PC-9 (cell line): ENCODE measurements around the gene FGF9. TPM values are rescaled to one million over a fixed set of nuclear protein-coding genes. Genes with fewer than 3 reads are reported as not detected.

Source experiments
- BruUV-seq: library from RNA; stranded (reverse); fragments of 400-500 nt; replicated peaks from 2 replicates; lab custom pipeline; 2021; lab: Mats Ljungman, UMichigan
- CTCF ChIA-PET: fragments of 300-600 bp; sonication (Branson Sonifier 250); formaldehyde crosslinking; loops from one replicate; lab custom pipeline; 2022; ENCODE audit warnings: antibody characterized with exemption; lab: Charles Lee
- POLR2A ChIA-PET: fragments of 300-600 bp; sonication (Branson Sonifier 250); formaldehyde crosslinking; loops from one replicate; lab custom pipeline; 2022; ENCODE audit warnings: antibody characterized with exemption; ENCODE audit not compliant: unreplicated experiment; lab: Charles Lee
- DNase-seq, 2 experiments: peaks; one replicate each; pipeline versions ENCODE4 v3.0.0 to v3.0.0-alpha.2; 2015 to 2022; ENCODE audit warnings: mixed read lengths in 1 of 2
- H2AFZ ChIP-seq: fragments of 200-600 bp; sonication (generic); 2 replicates; pipeline ENCODE4 v1.8.1; 2017; ENCODE audit warnings: antibody characterized with exemption
- H3F3A ChIP-seq: fragments of 200-600 bp; sonication (generic); 2 replicates; pipeline ENCODE4 v1.8.1; 2017; ENCODE audit warnings: antibody characterized with exemption, mild to moderate bottlenecking, low read depth; ENCODE audit not compliant: insufficient read depth
- H3K27ac ChIP-seq: fragments of 200-600 bp; sonication (generic); 2 replicates; pipeline ENCODE4 v1.6.1; 2016; ENCODE audit warnings: mixed run types
- H3K27me3 ChIP-seq: fragments of 200-600 bp; sonication (generic); 2 replicates; pipeline ENCODE4 v1.6.1; 2016; ENCODE audit warnings: low read depth, mixed run types; ENCODE audit not compliant: insufficient read depth
- H3K36me3 ChIP-seq: fragments of 200-600 bp; sonication (generic); 2 replicates; pipeline ENCODE4 v1.6.1; 2016; ENCODE audit warnings: low read depth, mixed run types
- H3K4me1 ChIP-seq: fragments of 200-600 bp; sonication (generic); replicated peaks from 2 replicates; pipeline ENCODE4 v1.6.1; 2016; ENCODE audit warnings: mixed run types; ENCODE audit not compliant: insufficient read depth
- H3K4me2 ChIP-seq: fragments of 200-600 bp; sonication (generic); 2 replicates; pipeline ENCODE4 v1.6.1; 2017; ENCODE audit warnings: mixed run types
- H3K4me3 ChIP-seq: fragments of 200-600 bp; sonication (generic); 2 replicates; pipeline ENCODE4 v1.6.1; 2016; ENCODE audit warnings: mixed run types
- H3K79me2 ChIP-seq: fragments of 200-600 bp; sonication (generic); 2 replicates; pipeline ENCODE4 v1.6.1; 2017; ENCODE audit warnings: low read depth, mixed run types
- H3K9me2 ChIP-seq: fragments of 200-600 bp; sonication (generic); 2 replicates; pipeline ENCODE4 v1.8.1; 2017; ENCODE audit warnings: mild to moderate bottlenecking; ENCODE audit not compliant: insufficient read depth
- H3K9me3 ChIP-seq: fragments of 200-600 bp; sonication (generic); 2 replicates; pipeline ENCODE4 v1.8.1; 2016; ENCODE audit warnings: low read depth; ENCODE audit not compliant: insufficient read depth
- H4K20me1 ChIP-seq: fragments of 200-600 bp; sonication (generic); 2 replicates; pipeline ENCODE4 v1.8.1; 2017; ENCODE audit not compliant: insufficient read depth
- CTCF ChIP-seq: fragments of 200-600 bp; sonication (generic); conservative IDR thresholded peaks from 2 replicates; pipeline ENCODE4 v1.6.1; 2017; ENCODE audit warnings: mixed run types, antibody characterized with exemption, mild to moderate bottlenecking, moderate library complexity
- EZH2 ChIP-seq: fragments of 200-600 bp; sonication (generic); IDR thresholded peaks from 2 replicates; pipeline ENCODE4 v1.8.0; 2017; ENCODE audit warnings: antibody characterized with exemption, low read depth
- intact Hi-C: fragments of 100-400 bp; cut with micrococcal nuclease; formaldehyde crosslinking; loops from one replicate; pipeline ENCODE4 v1.10.0; 2022; ENCODE audit not compliant: unreplicated experiment
- total RNA-seq: library from RNA; stranded (reverse); gene quantifications from 2 replicates; pipeline ENCODE4 v1.2.3, GENCODE V29; 2021

The FGF9 gene
- total RNA-seq, 1 experiment from 2014 or later = not detected

- Histone ChIP-seq H2AFZ (no peak overlapping the region), H3K9me3 (0 out of 2 replicates have a peak, but pooled peaks cover 2% of the 10 kb centered on the region), H3K4me2 (no peak overlapping the region), H3K27ac (no peak overlapping the region), H3F3A (peaks cover 11% of the 10 kb centered on the region; the same call in 1 of the 2 replicates), H3K27me3 (peaks cover 54% of the 10 kb centered on the region), H3K4me3 (no peak overlapping the region), H3K9me2 (no peaks in the 10 kb centered on the region), H3K4me1 (peaks cover 5% of the 10 kb centered on the region; the same call in 1 of the 2 replicates), H3K79me2 (no peaks in the 10 kb centered on the region), H4K20me1 (no peaks in the 10 kb centered on the region), H3K36me3 (no peaks in the 10 kb centered on the region)
- DNase-seq = no peak
- ChIA-PET POLR2A (no interaction called here), CTCF (no interaction called here)
- TF ChIP-seq EZH2 = no peak
- TF ChIP-seq CTCF = no peak
- no TSS peak for BruUV-seq
- intact Hi-C loops = no loop called here
Measured at GRCh38 chr13:21639561-21639960, 31.3 kb upstream of the FGF9 start.

- DNase-seq = no peak
- no peaks in the 10 kb centered on the region for H3K36me3 ChIP-seq
- peaks cover 5% of the 10 kb centered on the region; the same call in 1 of the 2 replicates for H3K4me1 ChIP-seq
- no TSS peak for BruUV-seq
- peaks cover 55% of the 10 kb centered on the region for H3K27me3 ChIP-seq
- ChIA-PET CTCF (no interaction called here), POLR2A (no interaction called here)
- no peak overlapping the region for H3K4me3 ChIP-seq
- no peaks in the 10 kb centered on the region for H3K9me2 ChIP-seq
- H3K79me2 ChIP-seq = no peaks in the 10 kb centered on the region
- H2AFZ ChIP-seq = no peak overlapping the region
- H4K20me1 ChIP-seq = no peaks in the 10 kb centered on the region
- no peak for TF ChIP-seq CTCF
- TF ChIP-seq EZH2 = no peak
- no peak overlapping the region for H3K27ac ChIP-seq
- no peak overlapping the region for H3K4me2 ChIP-seq
- intact Hi-C loops = no loop called here
- H3F3A ChIP-seq = peaks cover 11% of the 10 kb centered on the region; the same call in 1 of the 2 replicates
- H3K9me3 ChIP-seq = 0 out of 2 replicates have a peak, but pooled peaks cover 2% of the 10 kb centered on the region
Measured at GRCh38 chr13:21641629-21642028, 29.2 kb upstream of the FGF9 start.

- intact Hi-C loops = no loop called here
Measured at GRCh38 chr13:21657538-21657937, 13.3 kb upstream of the FGF9 start.

More at GRCh38 chr13:21657538-21657937, 13.3 kb upstream of the FGF9 start:
- H2AFZ ChIP-seq = no peak overlapping the region
- H3K4me3 ChIP-seq = no peak overlapping the region
- H3K9me2 ChIP-seq = no peaks in the 10 kb centered on the region
- TF ChIP-seq CTCF = no peak
- no peak for TF ChIP-seq EZH2
- no TSS peak for BruUV-seq
- no peaks in the 10 kb centered on the region for H3K4me1 ChIP-seq
- H3K36me3 ChIP-seq = no peaks in the 10 kb centered on the region
- no peak for DNase-seq
- ChIA-PET POLR2A (no interaction called here), CTCF (no interaction called here)
- H3K79me2 ChIP-seq = no peaks in the 10 kb centered on the region
- no peaks in the 10 kb centered on the region for H4K20me1 ChIP-seq
- no peak overlapping the region for H3K4me2 ChIP-seq
- H3K27ac ChIP-seq = no peak overlapping the region
- no peaks in the 10 kb centered on the region for H3K9me3 ChIP-seq
- peaks cover 24% of the 10 kb centered on the region for H3K27me3 ChIP-seq
- no peaks in the 10 kb centered on the region for H3F3A ChIP-seq
